Measurements from ENCODE around the gene HIPK2.

HIPK2 gene

DNA sequence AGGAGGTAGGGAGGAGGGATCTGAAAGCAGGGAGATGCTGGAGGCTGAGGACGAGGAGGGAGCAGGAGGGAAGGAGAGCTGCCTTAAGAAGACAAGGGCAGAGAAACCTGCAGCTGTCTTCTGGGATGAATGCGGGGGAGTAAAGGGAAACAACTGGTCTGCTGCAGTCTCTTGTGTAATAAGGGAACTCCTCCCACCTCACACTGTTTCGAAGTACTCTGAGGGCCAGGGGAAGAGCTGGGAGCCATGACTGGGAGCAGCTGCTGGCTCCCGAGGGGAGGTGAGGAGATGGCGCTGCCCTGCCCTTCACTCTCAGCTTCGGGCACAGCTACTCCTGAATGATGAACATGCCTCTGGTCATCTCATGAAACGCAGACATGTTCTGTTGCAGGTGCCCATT lies 189.2 kb downstream of the HIPK2 start:
- DNase-seq (ENCODE audit: low read depth), result no peak

GRCh38 chr7:139587535-139587934 lies 190.3 kb downstream of the HIPK2 start:
- no peak for DNase-seq (ENCODE audit: low read depth)

- DNase-seq (ENCODE audit: low read depth), result no peak
These were observed 191.5 kb downstream of the HIPK2 start for GRCh38 chr7:139586286-139586685.

DNA sequence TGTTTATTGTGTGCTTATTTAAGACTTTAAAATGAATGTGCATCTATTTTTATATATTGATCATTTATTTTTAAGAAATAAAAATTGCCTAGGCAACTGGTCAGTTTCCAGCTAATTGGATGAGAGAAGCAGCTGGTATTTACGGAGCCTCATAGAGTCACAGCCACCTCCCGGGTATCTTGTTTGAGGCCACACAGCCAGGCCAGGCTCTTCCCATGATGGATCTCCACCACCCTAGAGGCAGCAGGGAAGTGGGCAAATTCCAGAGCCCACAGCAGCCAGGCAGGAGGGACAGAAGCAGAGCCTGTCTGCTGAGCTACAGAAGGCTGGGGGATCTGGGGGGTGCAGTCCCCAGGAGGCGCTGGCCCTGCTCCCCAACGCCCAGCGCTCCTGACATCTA lies 192.8 kb downstream of the HIPK2 start:
- no peak for DNase-seq (ENCODE audit: low read depth)

DNA sequence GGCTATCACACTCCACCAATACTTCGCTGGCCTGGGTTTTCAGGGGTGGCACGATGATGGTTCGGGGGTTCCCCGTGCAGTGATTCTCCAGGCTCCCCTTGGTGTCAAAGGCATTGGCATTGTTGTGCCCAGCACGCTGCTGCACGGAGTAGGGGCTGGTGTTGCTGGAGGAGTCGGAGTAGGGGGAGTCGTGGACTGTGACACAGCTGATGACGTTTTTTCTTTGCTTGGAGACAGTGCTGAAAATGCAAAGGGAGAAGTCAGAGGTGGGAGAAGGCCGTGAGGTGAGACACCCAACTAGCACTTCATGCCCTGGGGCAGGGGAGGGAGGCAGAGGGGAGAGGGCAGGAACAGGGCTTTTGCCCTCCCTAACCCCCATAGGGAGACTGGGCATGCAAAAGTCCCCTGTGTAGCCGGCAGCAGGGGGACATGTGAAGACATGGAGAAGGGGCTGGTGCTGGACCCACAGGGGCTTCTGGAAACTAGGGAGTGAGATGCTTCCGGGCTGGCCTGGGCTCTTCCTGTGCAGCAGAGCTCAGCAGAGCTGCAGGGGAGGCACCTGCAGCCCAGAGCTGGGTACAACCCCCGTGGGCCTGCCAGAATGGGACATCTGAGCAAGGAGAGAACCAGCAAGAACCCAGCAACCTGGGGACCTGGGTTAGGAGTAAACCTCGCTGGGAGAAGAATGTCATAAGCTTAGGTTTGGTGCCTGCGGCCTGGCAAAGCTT lies 193.8 kb downstream of the HIPK2 start:
- DNase-seq (ENCODE audit: low read depth), result no peak

DNA sequence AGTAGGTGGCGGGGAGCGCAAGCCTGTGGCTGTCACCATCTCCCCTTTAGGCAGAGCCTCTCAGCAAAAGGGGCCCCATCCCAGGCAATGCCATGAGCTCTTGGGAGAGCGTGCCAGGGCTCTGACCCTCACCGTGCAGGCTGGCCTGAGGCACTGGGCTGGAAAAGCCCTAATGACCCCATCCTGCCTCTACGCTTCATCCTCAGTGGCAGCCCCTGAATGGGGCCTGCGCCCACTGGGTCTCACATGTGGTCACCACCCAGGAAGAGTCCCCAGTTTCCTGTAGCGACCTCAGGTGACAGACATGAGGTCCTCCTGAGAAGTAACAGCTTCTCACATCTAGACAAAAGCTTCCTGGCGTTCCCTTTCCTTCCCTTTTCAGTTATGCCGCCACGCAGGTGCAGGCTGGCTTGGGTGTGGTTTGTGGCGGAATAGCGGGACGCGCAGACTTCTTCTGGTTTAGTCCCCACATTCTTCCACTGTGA lies 195.1 kb downstream of the HIPK2 start:
- DNase-seq (ENCODE audit: low read depth), result no peak

DNA sequence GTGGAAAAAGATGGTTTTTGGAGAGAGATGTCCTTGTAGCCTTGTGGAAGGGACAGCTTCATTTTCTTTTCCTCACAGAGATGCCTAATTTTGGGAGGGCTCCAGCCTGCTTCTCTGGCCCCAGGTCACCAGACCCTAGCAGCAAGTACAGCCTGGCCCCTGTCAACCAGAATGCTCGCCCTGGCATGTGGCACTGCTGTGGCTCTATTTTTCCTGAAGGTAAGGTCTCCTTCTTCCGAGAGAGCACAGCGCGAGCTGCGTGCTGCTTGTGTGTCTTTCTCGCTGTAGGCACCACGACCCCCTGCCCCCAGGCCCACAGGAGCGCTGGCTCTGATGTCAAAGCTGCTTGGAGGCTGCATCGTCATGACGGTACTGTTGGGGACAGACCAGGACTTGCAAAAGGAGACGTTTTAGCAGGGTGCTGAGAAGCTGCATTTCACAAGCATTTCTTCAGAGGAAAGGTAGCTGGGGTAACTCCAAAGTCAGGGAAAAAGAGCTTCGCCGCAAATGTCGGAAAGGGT lies 195.6 kb downstream of the HIPK2 start:
- no peak for DNase-seq (ENCODE audit: low read depth)

GRCh38 chr7:139580435-139580834 lies 197.4 kb downstream of the HIPK2 start:
- DNase-seq (ENCODE audit: low read depth), result no peak

- DNase-seq (ENCODE audit: low read depth), result no peak
These were observed 201.4 kb downstream of the HIPK2 start for GRCh38 chr7:139576179-139576973.

DNA sequence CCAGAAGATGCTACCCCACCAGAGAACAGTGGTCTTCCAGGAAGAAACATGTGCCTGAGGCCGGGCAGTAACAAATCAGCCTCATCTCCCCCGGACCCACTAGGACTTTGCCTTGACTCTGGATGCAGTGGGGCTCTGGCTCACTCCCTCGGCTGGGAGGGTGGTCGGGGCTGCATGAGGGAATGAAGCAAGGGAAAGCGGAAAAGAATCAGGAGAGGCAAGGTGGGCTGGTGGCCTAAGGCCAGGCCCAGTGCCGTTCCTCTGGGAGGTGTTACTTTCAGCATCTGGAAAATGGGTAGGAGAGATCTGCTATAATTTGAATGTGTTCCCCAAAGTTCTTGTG lies 202.5 kb downstream of the HIPK2 start:
- DNase-seq (ENCODE audit: low read depth), result no peak

GRCh38 chr7:139574618-139575337 lies 203.0 kb downstream of the HIPK2 start:
- DNase-seq (ENCODE audit: low read depth), result no peak

DNA sequence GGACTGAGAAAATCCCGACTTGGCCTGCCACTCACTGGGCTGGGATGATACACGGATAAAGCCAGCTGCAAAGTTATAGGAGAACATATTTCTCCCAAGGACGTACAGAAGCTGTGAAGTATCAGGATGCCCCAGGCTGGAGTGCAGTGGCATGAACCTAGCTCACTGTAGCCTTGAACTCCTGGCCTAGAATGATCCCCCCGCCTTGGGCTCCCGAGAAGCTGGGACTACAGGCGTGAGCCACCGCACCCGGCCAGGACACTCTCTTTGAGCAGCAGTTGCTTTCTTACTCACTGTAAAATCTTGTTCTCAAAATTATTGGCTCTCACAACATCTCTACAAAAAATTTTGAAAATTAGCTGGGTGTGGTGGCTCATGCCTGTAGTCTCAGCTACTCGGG lies 203.9 kb downstream of the HIPK2 start:
- DNase-seq (ENCODE audit: low read depth), result no peak

- DNase-seq (ENCODE audit: low read depth), result no peak
These were observed 205.0 kb downstream of the HIPK2 start for GRCh38 chr7:139572704-139573385.

GRCh38 chr7:139572071-139572470 lies 205.7 kb downstream of the HIPK2 start:
- DNase-seq (ENCODE audit: low read depth), result no peak

DNA sequence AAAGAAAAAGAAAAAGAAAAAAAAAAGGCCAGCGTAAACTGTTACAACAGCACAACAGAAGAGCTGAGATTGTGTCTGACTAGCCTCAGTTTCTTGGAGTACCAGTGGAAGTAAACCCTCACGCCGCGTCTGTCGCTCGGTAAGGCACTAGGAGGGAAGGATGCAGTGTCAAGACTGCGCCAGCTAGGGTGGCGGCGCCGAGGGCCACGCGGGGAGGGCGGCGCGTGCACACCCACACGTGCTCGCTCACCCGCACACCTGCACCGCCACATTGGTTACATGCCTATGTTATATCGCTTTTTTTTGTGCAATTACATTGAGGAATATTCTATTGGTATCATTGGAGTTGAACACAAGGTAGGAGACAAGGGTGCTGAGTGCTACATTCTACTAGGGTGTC lies 206.1 kb downstream of the HIPK2 start:
- no peak for DNase-seq (ENCODE audit: low read depth)

- no peak for DNase-seq (ENCODE audit: low read depth)
These were observed 206.6 kb downstream of the HIPK2 start for GRCh38 chr7:139571190-139571589.

DNA sequence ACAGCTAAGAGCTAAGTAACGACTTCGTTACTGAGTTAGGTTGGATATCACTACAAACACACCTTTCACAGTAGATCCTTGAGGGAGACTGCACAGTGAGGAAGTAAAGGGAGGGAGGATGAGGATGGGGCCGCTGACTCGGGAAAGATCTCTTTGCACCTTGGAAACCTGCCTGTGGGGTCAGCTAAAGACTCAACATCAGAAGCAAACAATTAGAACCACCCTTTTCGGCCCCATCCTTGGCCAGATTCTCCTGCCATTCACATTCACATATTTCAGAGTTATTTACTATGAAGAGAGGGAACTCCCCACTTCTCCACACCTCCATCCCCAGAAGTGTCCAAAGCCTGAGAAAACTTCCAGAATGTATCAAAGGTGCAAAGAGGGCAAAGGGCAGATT lies 207.2 kb downstream of the HIPK2 start:
- no peak for DNase-seq (ENCODE audit: low read depth)

DNA sequence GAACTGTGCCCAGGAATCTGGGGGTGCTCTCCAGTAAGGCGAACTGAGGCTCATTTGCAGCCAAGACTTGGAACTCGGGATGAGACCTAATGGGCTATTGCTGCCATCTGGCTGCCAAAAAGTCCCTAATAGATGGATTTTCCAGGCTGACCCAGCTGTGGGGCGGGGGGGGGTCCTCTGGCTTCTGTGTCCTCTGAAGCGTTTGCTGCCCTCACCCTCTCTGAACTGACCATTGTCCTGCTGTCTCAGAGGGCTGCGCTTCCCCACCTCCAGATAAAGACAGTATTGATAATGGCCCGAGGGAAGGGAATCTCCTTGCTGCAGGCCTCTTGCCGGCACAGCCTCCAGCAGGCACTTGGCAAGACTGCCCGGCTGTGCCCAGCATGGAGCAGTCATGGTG lies 207.7 kb downstream of the HIPK2 start:
- no peak for DNase-seq (ENCODE audit: low read depth)

- no peak for DNase-seq (ENCODE audit: low read depth)
These were observed 208.8 kb downstream of the HIPK2 start for GRCh38 chr7:139568813-139569490.

GRCh38 chr7:139568346-139568675 lies 209.5 kb downstream of the HIPK2 start:
- DNase-seq (ENCODE audit: low read depth), result no peak

DNA sequence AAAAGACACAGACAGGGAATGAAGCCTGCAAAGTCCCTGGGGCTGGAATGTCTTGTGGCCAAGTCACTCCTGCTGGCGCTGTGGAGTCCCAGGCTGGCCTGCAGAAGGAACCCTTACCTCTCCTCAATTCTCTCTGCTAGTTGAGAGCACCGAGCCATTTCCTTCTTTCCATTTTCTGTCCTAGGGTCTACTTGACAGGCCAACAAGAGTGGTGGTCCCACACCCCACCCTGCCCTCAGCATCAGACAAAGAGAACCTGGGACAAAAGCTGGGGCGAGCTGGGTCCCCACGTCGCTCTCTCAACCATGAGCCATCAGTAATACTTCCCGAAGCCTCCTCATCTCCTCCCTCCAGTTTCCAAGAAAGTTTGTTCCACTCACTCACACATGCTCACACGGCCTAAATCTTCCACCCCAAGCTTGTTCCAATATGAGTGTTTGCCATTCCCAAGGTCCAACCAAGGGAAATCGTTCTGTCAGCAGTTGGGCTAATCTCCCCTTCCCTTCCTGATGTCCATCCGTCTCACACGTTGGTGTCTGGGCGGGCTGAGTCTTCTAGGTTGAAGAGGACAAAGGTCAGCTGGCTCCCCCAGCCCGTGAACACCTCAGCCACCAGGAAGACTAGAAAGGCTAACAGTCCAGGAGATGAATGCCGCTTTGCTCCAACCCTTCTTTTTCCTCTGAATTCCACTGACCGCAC lies 210.0 kb downstream of the HIPK2 start:
- DNase-seq (ENCODE audit: low read depth), result no peak

All from CMK (cell line).